NCI-H146 (cell line): ENCODE results near the gene ZNF579.

Experiments
- DNase-seq: peaks from one replicate; lab custom pipeline; 2025; lab: John Stamatoyannopoulos, UW

Gene ZNF579

DNA sequence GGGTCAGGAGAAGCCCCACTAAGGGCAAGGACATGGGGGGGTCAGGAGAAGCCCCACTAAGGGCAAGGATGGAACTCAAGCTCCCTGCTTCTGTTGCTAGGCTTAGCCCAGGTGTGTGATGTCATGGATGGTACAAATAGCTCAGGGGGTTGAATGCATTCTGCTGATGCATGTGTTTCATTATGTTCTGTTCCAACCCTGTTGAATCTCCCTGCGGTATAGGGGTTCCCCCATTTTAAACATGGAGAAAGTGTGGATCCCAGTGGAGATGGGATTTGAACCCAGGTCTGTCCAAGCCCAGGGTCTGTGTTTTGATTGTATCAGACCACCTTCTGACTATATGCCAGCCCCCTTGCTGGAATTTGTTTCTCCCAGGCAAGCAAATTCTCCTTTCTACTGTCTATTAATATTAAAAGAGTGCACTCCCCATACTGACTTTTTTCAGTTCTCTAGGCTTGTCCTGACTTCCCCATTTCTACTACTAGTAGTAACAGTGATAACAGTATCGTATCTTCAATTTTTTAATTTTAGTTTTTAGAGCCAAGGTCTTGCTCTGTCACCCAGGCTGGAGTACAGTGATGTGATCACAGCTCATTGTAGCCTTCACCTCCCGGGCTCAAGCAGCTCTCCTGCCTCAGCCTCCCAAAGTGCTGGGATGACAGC is 31.5 kb upstream of the ZNF579 start:
- no peak for DNase-seq

DNA sequence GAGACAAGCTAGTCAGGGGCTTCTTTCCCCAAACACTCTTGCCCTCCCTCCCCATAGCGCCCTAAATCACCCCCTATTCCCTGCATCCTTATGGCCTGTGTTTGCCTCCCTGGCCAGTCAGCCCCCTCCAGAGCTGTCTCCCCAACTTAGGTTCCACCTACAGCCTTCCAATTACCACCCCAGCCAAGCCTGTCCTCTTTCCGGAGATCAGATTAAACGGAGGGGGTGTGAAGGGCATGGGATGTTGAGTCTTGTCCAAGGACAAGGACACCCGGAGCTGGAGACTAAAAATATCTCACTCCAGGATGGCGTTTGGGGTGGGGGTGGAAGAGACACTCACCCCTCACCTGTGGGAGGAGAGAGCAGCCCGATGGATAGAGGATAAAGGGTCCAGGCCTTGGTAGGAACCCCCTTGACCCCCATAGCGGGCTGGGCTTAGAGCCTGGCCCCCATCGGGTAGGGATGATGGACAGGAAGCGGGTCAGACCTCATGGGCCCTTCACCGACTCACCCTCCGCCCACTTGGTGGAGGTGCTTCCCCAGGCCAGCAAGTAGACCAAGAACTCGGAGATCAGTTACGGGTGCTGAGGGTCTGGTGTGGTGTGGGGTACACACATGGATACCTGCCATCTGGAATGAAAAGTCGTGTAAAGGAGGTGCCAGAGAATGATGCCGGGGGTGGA is 30.8 kb upstream of the ZNF579 start:
- no peak for DNase-seq

DNA sequence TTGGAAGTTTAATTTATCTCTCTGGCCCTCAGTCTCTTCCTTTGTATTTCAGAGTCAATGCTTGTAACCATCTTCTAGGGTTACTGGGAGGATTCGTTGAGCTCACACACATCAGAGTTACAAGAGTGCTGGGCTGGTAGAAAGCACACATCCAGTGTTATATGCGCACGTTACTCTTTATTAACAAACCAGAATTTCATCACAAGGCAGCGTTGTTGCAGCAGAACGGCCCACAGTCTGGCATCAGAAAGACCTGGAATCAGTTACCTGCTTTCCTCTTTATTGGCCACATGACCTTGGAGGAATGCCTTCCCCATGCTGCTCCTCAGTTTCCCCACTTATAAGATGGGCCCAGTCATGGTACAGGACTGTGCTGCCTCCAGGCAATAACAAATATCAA is 28.7 kb upstream of the ZNF579 start:
- no peak for DNase-seq

DNA sequence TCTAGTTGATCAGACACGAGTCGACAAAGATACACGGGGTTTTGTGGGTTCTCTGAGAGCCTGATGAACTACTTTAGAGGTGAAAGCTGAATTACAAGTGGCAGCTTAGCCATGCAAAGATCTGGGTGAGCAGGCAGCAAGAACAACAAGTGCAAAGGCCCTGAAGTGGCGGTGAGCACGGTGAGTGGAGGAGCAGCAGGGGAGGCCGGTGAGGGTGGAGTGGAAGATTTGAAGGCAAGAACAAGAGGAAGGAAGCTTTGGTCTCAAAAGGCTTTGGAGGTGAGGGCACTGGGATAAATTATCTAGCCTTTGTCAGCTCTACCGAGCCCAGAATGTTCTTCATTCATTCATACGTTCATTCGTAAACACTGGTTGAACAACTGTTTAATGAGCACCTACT is 26.2 kb upstream of the ZNF579 start:
- DNase-seq = no peak

DNA sequence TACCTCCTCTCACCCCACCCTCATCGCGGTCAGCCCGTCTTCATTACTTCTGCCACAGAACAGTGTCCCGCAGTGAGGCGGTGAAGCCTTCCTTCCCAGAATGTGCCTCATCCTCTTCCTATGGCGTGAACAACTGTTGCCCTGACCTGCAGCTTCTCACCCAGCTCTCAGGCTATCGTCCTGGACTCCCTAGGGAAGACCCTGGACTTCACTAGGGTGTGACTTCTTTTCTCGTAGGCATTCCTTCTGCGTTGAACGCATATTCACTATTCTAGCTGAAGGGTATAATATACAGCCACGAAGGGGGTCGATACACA is 25.8 kb upstream of the ZNF579 start:
- no peak for DNase-seq

DNA sequence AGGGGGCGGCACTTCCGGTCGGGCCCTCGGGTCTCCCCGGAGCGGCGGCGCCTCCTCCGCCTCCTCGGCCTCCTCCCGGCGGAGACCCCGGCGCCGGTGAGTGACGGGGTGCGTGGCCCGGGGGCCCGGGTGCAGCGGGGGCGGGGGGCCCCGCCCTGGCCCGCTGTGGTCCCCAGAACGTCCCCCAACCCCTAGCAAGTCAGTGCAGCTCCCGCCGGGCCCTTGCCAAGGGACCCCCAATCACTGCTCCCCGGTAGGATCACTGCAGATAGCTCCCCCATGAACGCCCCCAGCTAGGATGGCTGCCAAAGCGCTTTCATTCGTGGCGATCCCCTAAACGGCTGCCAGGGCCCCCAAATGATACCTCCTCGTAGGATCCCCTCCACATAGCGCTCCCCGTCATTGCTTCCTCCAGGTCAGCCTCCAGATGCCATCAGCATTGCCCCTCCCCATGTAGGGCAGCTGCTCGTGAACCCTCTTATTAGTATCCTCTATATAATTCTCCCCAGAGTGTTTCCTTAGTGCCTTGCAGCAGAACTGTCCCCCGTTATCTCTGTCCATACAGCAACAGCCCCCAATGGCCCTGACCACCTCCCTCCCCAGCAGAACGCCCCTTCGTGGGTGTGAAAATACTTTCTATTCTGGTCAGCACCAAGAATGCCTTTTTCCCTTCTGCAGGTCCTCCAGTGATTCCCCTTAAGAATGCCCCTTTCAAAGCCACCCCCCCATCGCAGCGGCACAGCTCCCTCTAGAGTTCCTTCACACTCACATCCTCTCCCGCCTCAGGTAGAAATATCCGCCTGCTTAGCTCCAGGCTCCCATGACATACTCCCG is 25.2 kb upstream of the ZNF579 start, which contains the start of gene ZNF865:
Gene ZNF865, plus strand, starts transcription at position 11 of the 834 bp plus-strand sequence. CDS start 7,972 bp downstream, outside the sequence.
- peak; percentile 88 for DNase-seq

DNA sequence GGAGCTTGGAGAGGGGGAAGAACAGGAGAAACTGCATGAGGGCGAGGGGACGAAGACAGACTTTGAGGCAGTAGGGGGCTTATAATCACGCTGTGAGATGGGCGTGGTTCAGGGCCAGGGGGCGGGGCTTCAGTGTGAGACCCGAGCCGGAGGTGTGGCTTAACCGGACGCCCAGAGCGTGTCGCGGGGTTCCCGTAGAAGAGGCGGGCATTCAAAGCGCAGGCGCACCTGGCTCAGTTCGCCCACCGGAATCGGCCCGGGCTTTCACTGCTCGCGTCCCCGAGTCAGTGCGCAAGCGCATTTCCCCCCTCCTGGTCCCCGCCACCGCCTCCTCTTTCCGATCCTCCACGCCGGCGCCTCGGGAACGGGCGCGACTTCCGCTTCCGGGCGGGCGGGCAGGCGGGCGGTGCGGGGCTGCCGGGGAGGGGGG is 24.6 kb upstream of the ZNF579 start:
- peak; percentile 98 for DNase-seq

- DNase-seq = no peak
Observed at GRCh38 chr19:55603581-55604292, 23.1 kb upstream of the ZNF579 start.

DNA sequence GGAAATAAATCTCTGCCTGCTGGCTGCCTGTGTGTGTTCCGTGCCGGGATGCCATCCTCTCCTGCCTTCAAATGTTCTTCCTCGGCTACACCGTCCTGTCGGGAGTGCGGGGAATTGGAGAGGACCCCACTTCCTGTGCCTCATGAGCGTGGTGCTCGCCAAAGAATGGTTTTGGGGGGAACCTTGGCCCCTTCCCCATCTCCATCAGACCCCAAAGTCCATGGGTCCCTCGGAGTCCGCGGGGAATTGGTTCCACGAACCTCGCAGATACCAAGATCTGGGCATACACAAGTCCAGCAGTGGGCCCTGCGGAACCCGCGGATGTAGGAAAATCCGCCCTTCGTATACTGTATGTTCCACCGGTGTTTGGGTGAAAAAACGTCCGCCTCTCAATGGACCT is 22.5 kb upstream of the ZNF579 start:
- DNase-seq = no peak

GRCh38 chr19:55602104-55603001 is 21.7 kb upstream of the ZNF579 start:
- DNase-seq = no peak

DNA sequence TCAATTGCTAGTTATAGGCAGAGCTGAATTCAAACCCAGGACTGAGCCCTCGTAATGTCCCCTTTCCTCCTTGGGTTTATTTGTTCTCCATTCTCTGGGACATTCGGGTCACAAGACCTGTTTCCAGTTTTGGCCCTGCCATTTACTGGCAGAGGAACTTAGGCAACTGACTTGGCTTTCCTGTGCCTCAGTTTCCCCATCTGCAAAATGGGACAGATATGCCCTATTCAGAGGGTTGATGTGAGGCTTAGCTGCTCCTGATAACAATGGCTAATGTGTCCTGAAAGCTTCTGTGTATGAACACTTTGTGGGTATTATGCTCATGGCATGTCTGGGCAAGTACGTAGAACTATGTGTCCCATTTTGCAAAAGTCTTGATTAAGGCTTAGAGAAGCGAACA is 20.4 kb upstream of the ZNF579 start:
- no peak for DNase-seq

DNA sequence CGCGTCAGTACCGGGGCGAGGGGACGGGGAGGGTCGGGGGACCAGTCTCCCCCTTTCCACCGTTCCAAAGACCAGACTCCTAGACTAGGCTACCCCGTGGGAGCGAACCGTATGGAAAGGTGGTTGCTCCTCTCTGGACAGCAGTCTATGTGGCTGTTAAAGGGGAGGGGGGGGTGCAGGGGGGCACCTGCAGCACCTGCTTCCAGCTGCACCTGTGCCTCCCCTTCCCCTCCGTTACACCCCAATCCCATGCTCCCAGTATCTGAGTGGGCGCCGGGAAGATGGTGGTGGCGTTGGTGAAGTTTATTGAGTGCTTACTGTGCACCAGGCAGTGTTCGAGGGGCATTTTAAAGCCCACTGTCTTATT is 20.0 kb upstream of the ZNF579 start:
- DNase-seq = no peak

GRCh38 chr19:55599842-55600661 is 19.4 kb upstream of the ZNF579 start, which contains the start of gene ZNF524:
ZNF524 (plus strand) TSS chr19:55600288; CDS start chr19:55602113, 1,825 bp downstream.
- DNase-seq = peak; percentile 96

- peak; percentile 100 for DNase-seq
Observed at GRCh38 chr19:55599468-55599841, 18.8 kb upstream of the ZNF579 start, which contains the start of gene FIZ1. FIZ1 (minus strand) TSS chr19:55599517; CDS start chr19:55597865, 1,652 bp downstream.

- peak; percentile 95 for DNase-seq
Observed at GRCh38 chr19:55598719-55599467, 18.2 kb upstream of the ZNF579 start.

DNA sequence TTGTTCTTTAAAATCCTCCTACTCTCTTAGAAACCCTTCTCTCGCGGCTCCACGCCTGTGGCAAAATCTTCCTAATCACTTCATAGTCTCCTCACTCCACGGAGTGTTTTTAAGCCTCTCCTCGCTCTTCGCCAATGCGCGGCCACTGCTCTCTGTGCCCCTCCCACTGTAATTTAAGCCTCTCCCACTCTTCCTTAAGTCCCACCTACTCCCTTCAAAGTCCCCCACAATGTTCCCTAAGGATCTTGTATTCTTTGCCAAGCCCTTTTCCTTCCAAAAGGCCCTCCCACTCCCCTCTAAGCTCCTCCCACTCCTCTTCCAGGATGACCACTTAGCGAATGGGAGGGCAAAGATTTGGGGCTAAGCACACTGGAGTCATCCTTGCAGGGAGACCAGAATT is 17.4 kb upstream of the ZNF579 start:
- DNase-seq = no peak

- no peak for DNase-seq
Observed at GRCh38 chr19:55597501-55597921, 16.9 kb upstream of the ZNF579 start.

- DNase-seq = no peak
Observed at GRCh38 chr19:55596304-55596703, 15.7 kb upstream of the ZNF579 start.

- no peak for DNase-seq
Observed at GRCh38 chr19:55594996-55595545, 14.4 kb upstream of the ZNF579 start.
